ENCODE data around the gene GRIN2D.

GRCh38 chr19:48363500-48363809 is 30.0 kb upstream of the GRIN2D start:
- TF ChIP-seq CTCF (IDR thresholded peaks at IDR 0.05): no peak
- TF ChIP-seq POLR2AphosphoS5 (IDR thresholded peaks at IDR 0.05; ENCODE audit: insufficient read depth in 1 of 2, low read depth in 1 of 2): no peak
- no peak for TF ChIP-seq POLR2A (IDR thresholded peaks at IDR 0.05)

Measured in vagina (tissue), 2 donors.